RPMI7951 (cell line): ENCODE measurements around the gene HIRA. TPM values are rescaled to one million over a fixed set of nuclear protein-coding genes. Genes with fewer than 3 reads are reported as not detected.

Source experiments
- total RNA-seq: library from RNA; depleted of rRNA; stranded (reverse); fragments of >200 nt; shearing (Covaris generic); gene quantifications from 2 replicates; pipeline ENCODE4 v1.2.3, GENCODE V29; 2014; rRNA removed

HIRA gene
- total RNA-seq, 1 experiment from 2014 or later, result 8.8 TPM

Other genes starting within 250 kb of the HIRA start
- 2.8 and 3.1 TPM in 2 replicates for gene CLTCL1, start 140.0 kb downstream of the HIRA start, total RNA-seq
- gene MRPL40, start 812 bp upstream of the HIRA start, total RNA-seq, result 58.9 and 69.4 TPM in 2 replicates
- 19.9 and 25.0 TPM in 2 replicates for gene C22orf39, start 16.0 kb upstream of the HIRA start, total RNA-seq
- gene UFD1, start 47.5 kb upstream of the HIRA start, total RNA-seq, result 82.4 and 84.7 TPM in 2 replicates
- gene CDC45, start 48.2 kb upstream of the HIRA start, total RNA-seq, result 31.6 and 32.2 TPM in 2 replicates
- not detected in 2 replicates for gene CLDN5, start 92.7 kb upstream of the HIRA start, total RNA-seq